GM19372 (cell line): ENCODE data around the gene PPFIA2.

Experiments
- ATAC-seq: cut with Tn5 transposase; IDR thresholded peaks from one replicate; pipeline ENCODE4 v1.9.1; 2021; ENCODE audit warnings: mild to moderate bottlenecking, low read depth, moderate library complexity; ENCODE audit not compliant: unreplicated experiment

Gene PPFIA2

DNA sequence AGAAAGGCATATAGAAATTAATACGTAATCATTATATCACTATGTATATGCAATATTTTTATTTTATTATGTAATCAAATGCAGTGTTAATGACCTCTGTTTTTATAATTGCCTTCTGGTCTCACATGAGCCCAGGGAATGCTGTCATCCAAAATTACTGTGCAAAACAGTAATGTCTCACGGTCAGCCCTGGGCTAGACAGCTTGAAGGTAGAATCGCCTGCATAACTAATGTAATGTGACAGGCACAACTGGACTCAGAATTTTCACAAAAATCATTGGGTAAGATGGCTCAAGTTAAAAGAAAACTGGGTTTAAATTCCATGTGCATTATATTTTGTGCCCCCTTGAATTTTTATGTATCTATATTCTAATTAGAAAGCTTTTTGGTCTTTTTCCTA, 293.3 kb downstream of the PPFIA2 start:
- ATAC-seq: no peak

DNA sequence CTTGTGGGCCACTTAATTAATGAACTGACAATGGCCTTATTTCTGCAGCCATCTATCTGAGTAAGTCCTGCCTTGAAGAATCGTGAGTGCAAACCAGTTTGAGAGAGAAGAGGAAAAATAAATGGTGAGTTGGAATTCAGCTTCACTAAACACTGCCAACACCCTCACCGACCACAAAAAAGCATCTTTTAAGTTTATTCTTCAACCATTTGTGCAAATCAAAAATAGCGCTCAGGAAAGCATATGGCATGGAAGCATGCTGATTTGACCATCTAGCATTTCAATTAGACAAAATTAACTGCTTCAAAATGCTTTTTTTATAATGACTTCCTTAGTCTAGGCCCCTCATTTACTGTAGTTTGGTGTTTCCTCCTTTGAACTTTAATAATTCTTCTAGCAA, 294.0 kb downstream of the PPFIA2 start:
- ATAC-seq: no peak

DNA sequence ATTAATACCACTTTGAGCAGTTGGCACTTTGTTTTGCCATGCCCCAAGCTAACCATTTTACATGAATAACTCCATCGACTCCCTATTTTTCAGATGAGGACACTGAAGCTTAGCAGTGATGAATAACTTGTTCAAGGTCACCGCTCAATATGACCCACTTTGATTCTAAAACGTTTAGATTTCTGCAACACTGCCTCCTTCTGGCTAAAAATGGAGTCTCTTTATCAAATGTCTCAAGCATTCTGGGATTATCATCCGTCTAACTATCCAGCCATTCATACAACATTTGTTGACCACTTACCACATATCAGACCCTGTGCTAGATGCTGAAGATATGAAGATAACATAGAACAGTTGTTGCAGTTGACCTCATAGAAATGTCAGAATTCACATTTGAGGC, 298.0 kb downstream of the PPFIA2 start:
- ATAC-seq: no peak

DNA sequence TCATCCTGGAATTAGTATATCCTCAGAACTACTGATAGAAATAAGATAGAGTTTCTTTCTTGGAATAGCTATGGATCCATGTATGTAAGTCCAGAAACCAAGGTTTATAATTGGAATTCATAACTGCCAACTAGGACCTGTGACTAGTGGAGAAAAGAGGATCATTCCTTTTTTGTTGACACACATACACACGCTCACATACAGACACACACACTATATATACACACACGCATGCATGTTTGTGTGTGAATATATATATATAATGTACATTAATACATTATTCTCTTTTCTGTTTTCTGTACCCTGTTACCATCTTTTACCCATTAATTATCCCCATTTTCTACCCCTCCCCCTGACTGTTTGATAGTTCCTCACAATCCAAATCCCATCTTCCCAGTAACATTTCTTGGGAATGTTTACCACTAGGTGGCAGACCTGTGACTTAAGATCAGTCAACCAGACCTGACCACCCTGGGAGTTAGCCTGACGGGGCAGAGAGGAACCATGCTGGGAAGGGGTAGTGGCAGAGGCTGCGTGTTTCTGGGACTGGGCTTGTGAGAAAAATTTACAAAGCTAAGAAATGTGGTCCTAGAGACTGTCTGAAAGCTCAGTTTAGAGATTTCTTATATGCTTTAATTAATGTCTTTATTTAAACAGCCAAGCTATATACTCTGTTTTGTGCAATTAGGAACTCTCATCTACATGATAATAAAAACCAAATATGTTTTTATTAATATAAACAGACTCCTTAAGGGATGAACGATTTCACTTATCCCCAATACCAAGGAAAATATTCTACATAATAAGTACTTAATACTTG, 308.0 kb downstream of the PPFIA2 start:
- no peak for ATAC-seq

DNA sequence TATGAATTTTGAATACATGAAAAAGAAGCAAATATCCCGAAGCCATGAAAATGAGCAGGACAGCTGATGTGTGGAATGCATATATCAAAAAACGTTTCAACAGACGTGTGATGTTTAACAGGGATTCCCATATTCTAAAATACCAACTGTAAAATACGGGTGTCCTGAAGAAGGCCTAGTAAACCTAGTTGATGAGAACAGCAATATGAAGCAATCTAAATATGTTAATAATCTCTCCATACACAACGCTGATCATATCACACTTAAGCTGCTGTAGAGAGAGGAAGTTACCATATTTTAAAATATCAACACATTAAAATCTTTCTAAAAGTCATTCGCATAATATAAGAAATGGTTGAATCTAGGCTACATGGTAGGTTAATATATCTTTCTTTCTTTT, 317.5 kb downstream of the PPFIA2 start:
- no peak for ATAC-seq

DNA sequence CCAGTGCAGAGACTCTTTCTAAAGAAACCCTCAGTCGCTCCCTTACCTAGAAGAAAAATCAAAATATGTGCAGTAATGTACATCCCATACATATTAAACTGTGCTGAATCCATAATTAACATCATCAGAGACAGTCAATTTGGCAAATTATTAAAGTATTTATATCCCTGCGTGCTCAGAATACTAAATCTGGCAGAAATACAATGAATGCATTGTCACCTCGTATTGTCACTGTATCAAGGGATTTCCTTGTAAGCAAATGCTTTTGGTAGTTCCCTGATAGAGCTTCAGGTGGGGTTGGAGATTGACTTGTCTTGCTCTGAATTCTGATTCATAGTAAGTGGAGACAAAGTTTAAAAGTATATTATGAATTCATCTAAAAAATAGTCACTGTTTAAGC, 319.1 kb downstream of the PPFIA2 start:
- no peak for ATAC-seq

DNA sequence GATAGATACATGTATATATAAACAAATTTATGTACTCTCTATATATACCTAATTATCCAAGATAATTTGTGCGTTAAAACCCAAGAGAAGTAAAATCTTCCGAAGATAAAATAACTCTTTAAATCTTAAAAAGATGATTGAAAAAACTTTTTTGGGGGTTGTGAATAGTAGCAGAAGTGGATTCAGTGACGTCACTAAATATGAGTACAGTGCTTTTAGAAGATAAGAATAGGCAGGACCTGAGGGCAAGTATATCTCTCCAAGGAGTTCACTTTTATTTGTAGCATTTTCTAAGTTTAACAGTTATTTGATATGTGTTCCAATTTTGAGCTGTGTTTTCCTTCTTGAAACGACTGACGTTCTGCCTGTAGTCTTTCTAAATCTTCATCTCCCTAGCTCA, 319.8 kb downstream of the PPFIA2 start:
- ATAC-seq: no peak

DNA sequence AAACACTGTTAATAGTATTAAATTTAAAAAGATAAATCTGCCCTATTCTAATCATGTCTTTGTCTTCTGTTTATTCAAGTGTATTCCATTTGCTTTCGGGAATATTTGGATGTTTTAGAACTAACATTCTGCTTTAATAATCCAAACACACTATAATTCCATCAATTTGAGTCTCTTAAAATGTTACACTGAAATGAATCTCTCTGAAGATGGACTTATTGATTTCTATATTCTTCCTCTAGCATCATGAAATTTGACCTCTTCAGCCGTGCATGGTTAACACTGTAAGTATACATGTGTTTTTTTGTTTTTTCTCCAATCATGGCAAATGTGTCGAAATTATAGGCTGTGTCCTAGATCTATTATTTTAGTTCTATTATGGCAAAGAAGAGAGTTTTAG, 342.1 kb downstream of the PPFIA2 start:
- ATAC-seq: no peak

DNA sequence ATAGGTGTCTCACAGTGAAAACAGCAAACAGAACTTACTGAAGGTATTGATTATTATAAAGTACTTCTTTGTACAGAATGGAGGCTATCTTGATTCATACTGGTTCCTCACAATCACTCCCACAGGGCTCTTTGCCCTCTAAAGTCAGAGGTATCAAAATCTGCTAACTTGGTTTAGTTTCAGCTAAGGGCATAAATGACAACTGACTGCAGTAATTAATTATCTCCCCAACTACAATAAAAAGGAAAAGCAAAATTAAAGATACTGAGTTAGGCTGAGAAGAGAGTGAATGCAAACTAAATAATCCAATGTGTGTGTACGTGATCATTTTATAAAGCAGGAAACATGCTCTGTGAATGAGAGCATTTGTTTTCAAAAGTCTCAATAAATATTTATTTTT, 342.6 kb downstream of the PPFIA2 start:
- no peak for ATAC-seq

DNA sequence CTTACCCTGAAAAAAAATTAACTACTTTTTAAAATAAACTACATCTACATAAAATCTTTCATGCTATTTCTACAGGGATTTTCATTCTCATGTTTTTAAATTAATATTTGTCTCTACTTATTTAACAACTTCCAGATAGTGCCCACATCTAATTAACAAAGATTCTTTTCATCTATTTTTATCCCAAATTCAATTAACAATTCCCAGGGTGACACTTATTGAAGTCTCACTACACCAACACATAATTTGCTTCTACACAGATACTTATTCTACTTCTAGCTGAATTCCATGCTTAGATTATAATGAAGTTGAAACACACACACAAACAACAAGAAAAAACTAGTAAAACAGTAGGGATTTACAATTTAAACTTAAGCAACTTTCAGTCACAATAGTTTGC, 344.7 kb downstream of the PPFIA2 start:
- ATAC-seq: no peak

DNA sequence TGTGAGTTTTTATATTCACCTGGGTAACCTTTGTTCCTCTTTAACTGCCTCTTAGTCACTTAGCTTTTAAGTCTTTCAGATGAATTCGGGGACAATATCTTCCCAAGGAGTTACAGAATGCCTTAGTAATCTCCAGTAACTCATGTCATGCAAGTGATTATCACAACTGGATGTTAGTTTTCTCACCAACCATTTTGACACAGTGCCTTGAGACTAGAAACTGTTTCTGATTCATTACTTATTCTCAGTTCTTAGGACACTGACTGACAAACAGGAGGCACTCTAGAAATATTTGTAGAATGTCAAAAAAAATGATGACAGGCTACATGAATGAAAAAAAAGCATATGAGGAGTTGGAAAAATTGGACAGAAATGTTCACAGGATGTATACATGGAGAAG, 346.2 kb downstream of the PPFIA2 start:
- ATAC-seq: no peak

DNA sequence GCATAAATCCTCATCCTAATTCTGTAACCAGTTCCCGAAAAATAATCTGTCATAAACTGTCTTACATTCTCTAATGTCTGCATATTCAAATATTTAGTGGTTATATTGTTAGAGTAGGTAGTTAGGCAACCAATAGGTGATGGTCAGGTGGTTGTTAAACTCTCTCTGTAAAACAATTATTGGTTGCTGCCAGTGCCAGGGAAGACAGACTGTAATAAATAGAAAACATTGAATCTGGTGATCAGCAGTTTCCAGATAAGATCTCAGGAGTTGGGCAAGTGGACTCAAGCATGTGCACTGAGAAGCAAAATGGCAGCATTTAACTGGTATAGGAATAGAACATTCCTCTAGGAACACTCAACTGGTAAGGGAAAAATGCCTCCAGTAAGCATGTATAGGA, 355.8 kb downstream of the PPFIA2 start:
- ATAC-seq: no peak

DNA sequence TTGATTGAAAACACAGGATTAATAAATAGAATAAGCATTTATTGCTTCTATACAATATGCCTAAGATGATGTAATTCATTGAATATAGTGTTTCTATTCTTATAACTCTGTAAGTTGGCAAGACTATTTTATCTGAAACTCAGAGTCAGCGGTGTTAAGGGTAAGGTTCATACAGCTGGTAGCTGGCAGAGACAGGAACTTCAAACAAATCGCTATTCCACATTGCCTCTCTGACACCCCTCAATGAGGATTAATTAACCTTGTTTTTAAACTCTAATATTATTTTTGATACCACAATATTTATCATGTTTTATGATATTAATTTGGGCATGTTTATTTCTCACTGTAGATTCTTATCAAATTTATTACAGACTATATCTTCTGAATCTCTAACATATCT, 357.9 kb downstream of the PPFIA2 start:
- ATAC-seq: no peak

DNA sequence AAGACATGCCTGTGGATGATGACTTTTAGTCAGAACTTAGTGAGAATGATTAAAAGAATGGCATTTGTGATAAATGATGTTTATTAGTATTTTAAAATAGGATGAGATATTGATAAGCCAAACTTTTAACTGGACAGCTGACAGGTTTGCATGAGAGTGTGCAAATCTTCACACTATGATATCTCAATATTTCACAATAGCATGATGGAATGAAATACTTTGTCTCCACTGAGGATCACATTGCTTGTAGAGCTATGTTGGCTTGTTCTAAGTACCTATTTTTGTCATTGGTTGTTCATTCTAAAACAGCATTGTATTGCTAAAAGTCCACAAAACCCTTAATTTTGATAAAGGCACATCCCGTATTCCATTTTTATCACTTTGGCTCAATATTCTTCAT, 359.1 kb downstream of the PPFIA2 start:
- no peak for ATAC-seq

DNA sequence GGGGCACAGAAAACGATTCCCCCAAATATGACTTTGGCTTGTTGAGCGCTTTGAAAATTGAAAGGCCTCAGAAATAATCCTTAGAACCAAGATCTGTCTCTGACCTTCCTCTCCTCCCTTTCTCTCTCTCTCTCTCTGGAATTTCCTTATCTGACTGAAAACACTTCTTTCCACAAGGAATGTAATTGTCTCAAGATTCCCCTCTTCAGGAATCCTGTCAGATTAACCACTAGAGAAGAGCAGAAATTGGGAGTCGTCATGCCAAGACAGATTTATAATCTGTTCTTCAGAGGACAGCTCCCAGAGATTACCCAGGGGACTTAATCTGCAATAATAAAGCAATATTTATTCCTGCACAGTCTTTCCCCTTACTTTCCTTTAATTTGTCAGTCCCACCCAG, 363.7 kb downstream of the PPFIA2 start:
- no peak for ATAC-seq

DNA sequence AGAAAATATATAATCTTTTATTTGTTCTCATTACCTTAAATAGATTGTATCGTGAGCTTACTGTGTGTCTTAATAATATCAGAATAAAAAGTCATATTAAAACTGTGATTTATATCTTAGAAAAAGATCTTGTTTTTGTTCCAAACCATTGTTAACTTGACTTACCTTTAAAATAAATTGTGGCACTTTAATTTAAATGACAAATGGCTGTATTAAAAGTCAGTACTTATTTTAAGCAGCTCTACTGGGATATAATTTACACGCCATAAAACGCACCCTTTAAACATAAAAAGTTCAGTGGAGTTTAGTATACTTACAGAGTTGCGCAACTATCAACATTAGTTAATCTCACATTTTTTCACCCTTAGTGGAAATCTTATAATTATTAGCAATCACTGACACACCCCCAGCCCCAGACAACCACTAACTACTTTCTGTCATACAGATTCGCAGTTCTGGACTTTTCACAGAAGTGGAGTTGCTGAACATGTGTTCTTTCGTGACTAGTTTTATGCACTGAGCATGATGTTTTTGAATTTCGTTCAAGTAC, 369.5 kb downstream of the PPFIA2 start:
- ATAC-seq: no peak

DNA sequence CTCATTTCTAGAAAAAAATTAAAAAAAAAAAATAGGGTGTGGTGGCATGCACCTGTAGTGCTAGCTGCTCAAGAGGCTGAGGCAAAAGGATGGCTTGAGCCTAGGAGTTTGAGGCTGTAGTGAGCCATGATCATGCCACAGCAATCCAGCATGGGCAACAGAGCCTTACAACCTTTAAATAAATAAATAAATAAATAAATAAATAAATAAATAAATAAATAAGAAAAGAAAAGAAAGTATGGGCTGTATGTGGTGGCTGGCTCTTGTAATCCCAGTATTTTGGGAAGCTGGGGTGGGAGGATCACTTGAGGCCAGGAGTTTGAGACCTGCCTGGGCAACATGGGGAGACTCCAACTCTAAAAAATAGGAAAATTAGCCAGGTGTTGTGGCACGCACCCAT, 373.0 kb downstream of the PPFIA2 start:
- ATAC-seq: no peak

DNA sequence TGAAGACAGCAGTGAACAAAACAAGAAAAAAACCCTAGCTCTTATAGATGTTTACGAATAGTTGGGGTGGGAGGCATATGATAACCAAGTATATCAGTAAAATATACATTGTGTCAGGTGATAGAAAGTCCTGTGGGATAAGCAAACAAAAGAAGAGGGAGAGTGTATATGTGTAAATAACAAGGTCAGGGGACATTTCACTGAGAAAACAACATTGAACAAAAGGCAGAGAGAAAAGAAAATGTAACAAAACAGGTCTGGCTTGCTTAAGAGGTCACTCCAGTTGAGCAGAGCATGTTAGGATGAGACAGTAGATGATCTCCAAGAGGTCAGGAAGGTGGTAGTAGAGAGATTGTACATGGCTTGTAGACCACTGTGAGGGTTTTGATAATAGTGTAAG, 377.2 kb downstream of the PPFIA2 start:
- ATAC-seq: no peak

DNA sequence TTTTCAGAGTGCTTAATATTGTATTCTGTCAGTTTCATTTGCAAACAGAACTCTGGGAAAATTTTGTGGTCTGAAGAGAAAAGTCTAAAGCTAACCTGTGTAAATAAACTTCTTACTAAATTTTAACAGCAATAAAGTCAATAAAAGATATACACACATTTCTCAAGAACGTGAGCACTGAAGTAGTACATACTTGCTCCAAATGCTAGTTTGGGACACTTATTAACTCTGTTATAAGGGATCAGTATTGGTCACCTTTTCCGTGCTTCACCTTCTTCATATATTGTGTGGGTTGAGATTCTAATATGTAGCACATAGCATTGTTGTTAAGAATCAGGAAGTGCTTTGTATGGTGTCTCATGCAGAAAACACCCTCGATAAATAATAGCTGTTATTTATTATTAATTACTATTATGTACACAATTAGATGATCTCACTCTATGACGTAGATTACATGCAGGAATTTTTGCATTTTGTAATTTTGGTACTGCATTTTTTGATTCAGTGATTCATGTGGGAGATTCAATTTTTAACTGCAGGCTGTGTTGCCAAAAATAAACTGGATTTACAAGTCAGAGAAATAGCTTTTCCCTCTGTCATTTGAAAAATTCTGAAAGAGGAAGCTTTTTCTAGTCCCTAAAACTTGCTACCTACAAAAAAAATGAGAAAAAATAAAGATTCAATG, 380.4 kb downstream of the PPFIA2 start:
- no peak for ATAC-seq

DNA sequence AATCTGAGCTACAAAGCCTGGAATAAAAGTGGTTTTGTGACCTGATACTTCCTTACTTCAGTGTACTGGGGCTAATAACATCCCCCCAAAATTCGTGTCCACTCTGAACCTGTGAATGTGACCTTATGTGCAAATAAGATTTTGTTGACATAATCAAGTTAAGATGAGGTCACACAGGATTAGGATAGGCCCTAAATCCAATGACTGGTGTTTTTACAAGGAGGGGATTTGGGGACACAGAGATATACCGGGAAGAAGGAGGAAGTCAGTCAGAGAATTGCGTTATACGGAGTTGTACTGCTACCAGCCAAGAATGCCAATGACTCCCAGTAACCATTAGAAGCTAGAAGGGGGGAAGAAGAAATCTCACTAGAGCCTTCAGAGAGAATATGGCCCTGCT, 381.4 kb downstream of the PPFIA2 start:
- no peak for ATAC-seq

DNA sequence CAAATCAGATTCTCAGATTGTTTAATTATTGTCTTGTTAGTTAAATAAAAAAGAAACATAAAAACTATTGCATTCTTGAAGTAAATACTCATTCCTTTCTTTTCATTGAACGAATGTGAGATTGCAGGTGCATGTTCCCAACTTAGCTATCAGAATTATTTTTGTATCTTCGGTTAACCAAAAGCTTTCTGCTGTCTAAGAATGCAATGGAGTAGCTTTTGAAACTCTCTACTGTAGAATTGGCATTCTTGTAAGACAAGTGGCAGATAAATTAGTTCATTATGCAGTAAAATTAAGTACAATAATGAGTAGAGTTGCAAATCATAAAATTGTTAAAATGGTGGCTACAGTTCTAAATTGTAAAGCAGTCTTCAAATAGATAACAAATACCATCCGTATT, 383.2 kb downstream of the PPFIA2 start:
- ATAC-seq: no peak

DNA sequence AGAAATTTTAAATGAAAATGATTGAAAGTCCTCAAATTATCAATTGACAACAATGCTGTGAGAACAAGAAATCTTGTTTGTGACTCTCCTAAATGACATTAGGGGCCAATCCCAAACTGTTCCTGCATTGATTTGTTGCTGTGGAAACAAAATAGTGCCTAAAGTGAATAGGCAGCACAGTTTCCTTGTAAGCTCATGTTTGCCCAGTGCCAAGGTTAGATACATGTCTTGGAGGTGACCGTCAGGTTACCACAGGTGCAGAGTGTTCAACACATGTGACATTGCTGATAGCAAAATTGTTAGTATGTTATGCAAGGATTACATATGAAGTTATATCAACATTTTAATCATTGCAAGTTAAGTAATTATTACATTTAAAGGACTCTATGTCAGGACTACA, 388.7 kb downstream of the PPFIA2 start:
- no peak for ATAC-seq
